Left lung (tissue), 10 donors: ENCODE data around the gene TARS2. TPM values are rescaled to one million over a fixed set of nuclear protein-coding genes. Genes with fewer than 3 reads are reported as not detected.
A peak's percentile ranks its signal among the peaks of the same experiment; 100 is the strongest.

Source experiments
- ATAC-seq: fragments of 200-7000 bp; cut with Tn5 transposase; one replicate; pipeline ENCODE4 v1.9.1; 2020; ENCODE audit warnings: moderate library complexity
- DNase-seq, 4 donors: peaks; one replicate each; pipeline ENCODE4 v3.0.0-alpha.2; 2013 to 2020
- H3K27ac ChIP-seq, 2 donors: fragments of 200-600 bp; sonication (generic) in 1 of 2; one replicate each; pipeline versions ENCODE4 v1.5.0 to v1.8.0; 2020 to 2021
- H3K27me3 ChIP-seq, 2 donors: fragments of 200-600 bp; sonication (generic) in 1 of 2; one replicate each; pipeline versions ENCODE4 v1.5.0 to v1.8.0; 2020 to 2021
- H3K36me3 ChIP-seq, 2 donors: fragments of 200-600 bp; sonication (generic) in 1 of 2; one replicate each; pipeline versions ENCODE4 v1.5.0 to v1.8.0; 2020 to 2021
- H3K4me1 ChIP-seq, 2 donors: fragments of 200-600 bp; one replicate each; pipeline ENCODE4 v1.8.0; 2021
- H3K4me3 ChIP-seq, 2 donors: fragments of 200-600 bp; sonication (generic) in 1 of 2; one replicate each; pipeline versions ENCODE4 v1.5.0 to v1.8.0; 2020 to 2021; ENCODE audit warnings: mild to moderate bottlenecking in 1 of 2
- H3K9me3 ChIP-seq, 2 donors: fragments of 200-600 bp; sonication (generic) in 1 of 2; one replicate each; pipeline versions ENCODE4 v1.5.0 to v1.8.0; 2020 to 2021
- intact Hi-C, 2 donors: fragments of 100-400 bp; cut with DNase I; formaldehyde crosslinking; loops; one replicate each; pipeline versions ENCODE4 v1.11.2 to v1.14.2; 2022
- polyA plus RNA-seq, 6 donors: library from polyadenylated mRNA; unstranded; fragments of 120-200 nt; gene quantifications; one replicate each; pipeline ENCODE4 v1.2.1, GENCODE V29; 2013; ENCODE audit not compliant: insufficient read length in 6 of 6
- total RNA-seq, 2 donors: library from RNA; stranded (reverse); fragmentation: NEBNext Ultra II Directional; extraction: Animal tissue kit (Norgen Biotek cat#: 25700); gene quantifications; one replicate each; pipeline ENCODE4 v1.2.1, GENCODE V29; 2021
- TF ChIP-seq, protein P1 (sequence below), 2 donors: fragments of 200-600 bp; sonication (generic) in 1 of 2; IDR thresholded peaks; one replicate each; pipeline versions ENCODE4 v1.5.0 to v1.8.0; 2021; ENCODE audit warnings: antibody characterized with exemption in 2 of 2
- donor health status: DM: no; HTN: yes; CAD: no.
- donor health status: DM: no; HTN: no; CAD: no.

The TARS2 gene
- total and polyA plus RNA-seq, 8 donors, result 18.5 to 29.4 (median 26.0) TPM

DNA sequence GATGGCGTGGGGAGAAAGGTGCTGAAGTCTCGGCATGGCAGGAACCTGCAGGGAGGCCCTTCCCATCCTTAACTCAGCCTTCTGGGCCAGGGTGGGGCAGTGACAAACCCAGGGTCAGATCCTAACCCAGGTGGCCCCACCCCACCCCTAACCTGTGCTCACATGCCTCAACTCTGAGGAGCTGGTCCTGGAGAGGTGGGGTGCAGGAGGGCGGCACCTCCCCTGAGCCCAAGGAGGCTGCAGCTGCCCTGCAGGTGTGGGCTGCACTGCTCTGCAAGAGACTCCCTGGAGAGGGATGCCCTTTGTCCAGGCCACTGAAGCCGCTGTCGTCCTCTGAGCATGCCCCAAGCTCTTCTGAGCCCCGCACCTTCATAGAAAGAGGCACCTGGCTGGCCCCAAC, 46.8 kb downstream of the TARS2 start:
- intact Hi-C loops, result no loop called here
- no peak for DNase-seq
- Histone ChIP-seq H3K9me3 (no peaks in the 10 kb centered on the region), H3K27ac (no peak overlapping the region), H3K4me1 (peaks cover 0 to 6% of the 10 kb centered on the region in 2 donors), H3K4me3 (no peak overlapping the region), H3K36me3 (no peaks in the 10 kb centered on the region), H3K27me3 (no peaks in the 10 kb centered on the region)
- no peak for ATAC-seq
- TF ChIP-seq, protein P1, sequence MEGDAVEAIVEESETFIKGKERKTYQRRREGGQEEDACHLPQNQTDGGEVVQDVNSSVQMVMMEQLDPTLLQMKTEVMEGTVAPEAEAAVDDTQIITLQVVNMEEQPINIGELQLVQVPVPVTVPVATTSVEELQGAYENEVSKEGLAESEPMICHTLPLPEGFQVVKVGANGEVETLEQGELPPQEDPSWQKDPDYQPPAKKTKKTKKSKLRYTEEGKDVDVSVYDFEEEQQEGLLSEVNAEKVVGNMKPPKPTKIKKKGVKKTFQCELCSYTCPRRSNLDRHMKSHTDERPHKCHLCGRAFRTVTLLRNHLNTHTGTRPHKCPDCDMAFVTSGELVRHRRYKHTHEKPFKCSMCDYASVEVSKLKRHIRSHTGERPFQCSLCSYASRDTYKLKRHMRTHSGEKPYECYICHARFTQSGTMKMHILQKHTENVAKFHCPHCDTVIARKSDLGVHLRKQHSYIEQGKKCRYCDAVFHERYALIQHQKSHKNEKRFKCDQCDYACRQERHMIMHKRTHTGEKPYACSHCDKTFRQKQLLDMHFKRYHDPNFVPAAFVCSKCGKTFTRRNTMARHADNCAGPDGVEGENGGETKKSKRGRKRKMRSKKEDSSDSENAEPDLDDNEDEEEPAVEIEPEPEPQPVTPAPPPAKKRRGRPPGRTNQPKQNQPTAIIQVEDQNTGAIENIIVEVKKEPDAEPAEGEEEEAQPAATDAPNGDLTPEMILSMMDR (IDR thresholded peaks at IDR 0.05), result no peak

GRCh38 chr1:150535511-150536287, 48.5 kb downstream of the TARS2 start:
- ATAC-seq (no peak), DNase-seq (no peak)
- Histone ChIP-seq H3K9me3 (no peaks in the 10 kb centered on the region), H3K27ac (no peak overlapping the region), H3K4me1 (peaks cover 0 to 6% of the 10 kb centered on the region in 2 donors), H3K36me3 (no peaks in the 10 kb centered on the region), H3K4me3 (no peak overlapping the region), H3K27me3 (no peaks in the 10 kb centered on the region)
- TF ChIP-seq, protein P1 (IDR thresholded peaks at IDR 0.05), result no peak
- intact Hi-C loops, result no loop called here

- H3K9me3 ChIP-seq, result no peaks in the 10 kb centered on the region
- H3K27ac ChIP-seq, result no peak overlapping the region
- no peaks in the 10 kb centered on the region for H3K36me3 ChIP-seq
- H3K4me3 ChIP-seq, result no peak overlapping the region
- intact Hi-C loops, result no loop called here
- no peak for ATAC-seq
- H3K4me1 ChIP-seq, result peaks cover 0 to 6% of the 10 kb centered on the region in 2 donors
- H3K27me3 ChIP-seq, result no peaks in the 10 kb centered on the region
- TF ChIP-seq, protein P1 (IDR thresholded peaks at IDR 0.05), result no peak
- DNase-seq, result no peak
These were observed 49.9 kb downstream of the TARS2 start for GRCh38 chr1:150536836-150537731.

GRCh38 chr1:150537732-150538684, 50.8 kb downstream of the TARS2 start:
- ATAC-seq (peak; percentile 81), DNase-seq (no peak)
- H3K9me3 ChIP-seq, result no peaks in the 10 kb centered on the region
- H3K4me3 ChIP-seq, result no peak overlapping the region
- intact Hi-C loops, result no loop called here
- H3K27ac ChIP-seq, result no peak overlapping the region
- H3K36me3 ChIP-seq, result no peaks in the 10 kb centered on the region
- TF ChIP-seq, protein P1 (IDR thresholded peaks at IDR 0.05), result no peak
- H3K4me1 ChIP-seq, result no peaks in the 10 kb centered on the region
- H3K27me3 ChIP-seq, result no peaks in the 10 kb centered on the region
